HepG2 (cell line): Measurements from ENCODE around the gene HECA. TPM values are rescaled to one million over a fixed set of nuclear protein-coding genes. Genes with fewer than 3 reads are reported as not detected.

Experiments
- ATAC-seq: fragments of 200-7000 bp; cut with Tn5 transposase; 3 replicates; pipeline ENCODE4 v1.9.1; 2020; ENCODE audit warnings: mild to moderate bottlenecking, moderate library complexity
- BruUV-seq: library from RNA; stranded (reverse); fragments of 400-500 nt; replicated peaks from 2 replicates; lab custom pipeline; 2021; lab: Mats Ljungman, UMichigan
- CTCF ChIA-PET: fragments of 300-600 bp; formaldehyde crosslinking; extraction: SDS; loops from one replicate; lab custom pipeline; 2021; ENCODE audit warnings: low total read pairs, inconsistent platforms, low intra/inter-chr PET ratio; lab: Yijun Ruan, JAX
- POLR2A ChIA-PET: fragments of 350-600 bp; sonication (Branson Sonifier 250); formaldehyde crosslinking; loops from one replicate; lab custom pipeline; 2020; ENCODE audit warnings: antibody characterized with exemption, inconsistent platforms; lab: Yijun Ruan, JAX
- DNase-seq: peaks from one replicate; pipeline ENCODE4 v3.0.0-alpha.2; 2015; ENCODE audit warnings: low spot score
- FAIRE-seq: peaks from 3 replicates; lab custom pipeline; 2011; peaks lifted over from hg19 to GRCh38; lab: Jason Lieb, UNC
- H2AFZ ChIP-seq: one replicate; pipeline ENCODE4 v1.6.1; 2011; ENCODE audit warnings: low read length, inconsistent platforms
- H3K27ac ChIP-seq: fragments of 300-600 bp; 3 replicates; pipeline ENCODE4 v1.8.0; 2011; ENCODE audit warnings: mixed run types, mild to moderate bottlenecking, mixed read lengths, low read length, inconsistent platforms; ENCODE audit not compliant: insufficient read depth; ENCODE audit errors: extremely low read length
- H3K27me3 ChIP-seq, 2 experiments: fragments of 200-600 bp in 1 of 2; 2 replicates in 1 of 2; 3 replicates in 1 of 2; pipeline versions ENCODE4 v1.6.0 to v1.8.0; 2011; ENCODE audit warnings: low read length in 2 of 2, mild to moderate bottlenecking in 2 of 2, moderate library complexity in 2 of 2, inconsistent platforms in 1 of 2; ENCODE audit not compliant: insufficient read depth in 2 of 2, control insufficient read depth in 1 of 2
- H3K36me3 ChIP-seq, 2 experiments: fragments of 200-600 bp in 1 of 2; replicated peaks in 1 of 2; 2 replicates in 1 of 2; 3 replicates in 1 of 2; pipeline versions ENCODE4 v1.5.1 to v1.8.0; 2011; ENCODE audit warnings: low read length in 2 of 2, inconsistent platforms in 1 of 2; ENCODE audit not compliant: insufficient read depth in 2 of 2, control insufficient read depth in 1 of 2
- H3K4me1 ChIP-seq: 2 replicates; pipeline ENCODE4 v1.5.1; 2012; ENCODE audit warnings: low read length, inconsistent platforms; ENCODE audit not compliant: insufficient read depth
- H3K4me2 ChIP-seq: 2 replicates; pipeline ENCODE4 v1.6.0; 2011; ENCODE audit warnings: low read depth, low read length, inconsistent platforms
- H3K4me3 ChIP-seq, 3 experiments: fragments of 200-600 bp in 1 of 3; sonication (generic), shearing (Covaris generic) in 1 of 3; replicated peaks in 1 of 3; 2 replicates each; pipeline ENCODE4 v1.5.1; 2011 to 2016; ENCODE audit warnings: low read length in 3 of 3, inconsistent platforms in 2 of 3, low read depth in 2 of 3, mild to moderate bottlenecking in 2 of 3, control low read depth in 1 of 3, mixed read lengths in 1 of 3; ENCODE audit not compliant: insufficient read depth in 1 of 3
- H3K79me2 ChIP-seq: one replicate; pipeline ENCODE4 v1.6.1; 2011; ENCODE audit warnings: low read length, inconsistent platforms; ENCODE audit not compliant: insufficient read depth
- H3K9ac ChIP-seq: 2 replicates; pipeline ENCODE4 v1.6.0; 2011; ENCODE audit warnings: mild to moderate bottlenecking, low read depth, low read length, inconsistent platforms; ENCODE audit not compliant: insufficient read depth
- H3K9me3 ChIP-seq: 2 replicates; pipeline ENCODE4 v1.5.1; 2012; ENCODE audit warnings: mild to moderate bottlenecking, low read length
- H4K20me1 ChIP-seq: 2 replicates; pipeline ENCODE4 v1.6.0; 2011; ENCODE audit warnings: inconsistent platforms, mild to moderate bottlenecking, low read length, moderate library complexity; ENCODE audit not compliant: insufficient read depth
- ASH2L ChIP-seq: fragments of 300-600, 200-600 bp; sonication (generic); IDR thresholded peaks from 2 replicates; pipeline ENCODE4 v1.7.0; 2017; ENCODE audit warnings: low read depth, mild to moderate bottlenecking, moderate library complexity, mixed read lengths, low read length; ENCODE audit not compliant: insufficient read length
- CBX2 ChIP-seq, 2 experiments: fragments of 200-600 bp in 1 of 2; sonication (generic); formaldehyde crosslinking in 1 of 2; IDR thresholded peaks; 2 replicates each; pipeline versions ENCODE4 v1.7.0 to v1.8.1; 2018 to 2022; ENCODE audit warnings: low read depth in 2 of 2, low read length in 1 of 2, mild to moderate bottlenecking in 1 of 2, missing genetic modification reagents in 1 of 2
- EHMT2 ChIP-seq: fragments of 200-600 bp; sonication (generic); IDR thresholded peaks from 2 replicates; pipeline ENCODE4 v1.7.0; 2017; ENCODE audit warnings: antibody characterized with exemption, low read depth, low read length, borderline replicate concordance
- GABPB1 ChIP-seq: IDR thresholded peaks from 2 replicates; pipeline ENCODE4 v1.6.1; 2016; ENCODE audit warnings: mild to moderate bottlenecking, missing genetic modification reagents, moderate library complexity, missing compliant biosample characterization
- IRX3 ChIP-seq: sonication (generic); formaldehyde crosslinking; IDR thresholded peaks from 2 replicates; pipeline ENCODE4 v1.8.1; 2023; ENCODE audit warnings: mild to moderate bottlenecking, low read depth, missing genetic modification reagents, borderline replicate concordance
- MIER2 ChIP-seq: IDR thresholded peaks from 2 replicates; pipeline ENCODE4 v1.6.1; 2016; ENCODE audit warnings: missing biosample characterization, missing genetic modification reagents
- MZF1 ChIP-seq: sonication (generic); formaldehyde crosslinking; IDR thresholded peaks from 2 replicates; pipeline ENCODE4 v1.8.1; 2023; ENCODE audit warnings: mild to moderate bottlenecking, missing genetic modification reagents, borderline replicate concordance
- NFYB ChIP-seq: sonication (generic); formaldehyde crosslinking; IDR thresholded peaks from 2 replicates; pipeline ENCODE4 v1.4.0; 2020; ENCODE audit warnings: missing genetic modification reagents
- PRPF4 ChIP-seq: fragments of 200-400 bp; formaldehyde crosslinking; IDR thresholded peaks from 2 replicates; pipeline ENCODE4 v1.6.1; 2016; ENCODE audit warnings: low read length, low read depth; ENCODE audit not compliant: poor library complexity, severe bottlenecking
- RBM22 ChIP-seq: fragments of 200-400 bp; formaldehyde crosslinking; optimal IDR thresholded peaks from 2 replicates; pipeline ENCODE3; 2017; ENCODE audit warnings: mild to moderate bottlenecking, low read length, moderate library complexity
- RFX1 ChIP-seq: fragments of 450-650 bp; IDR thresholded peaks from 2 replicates; pipeline ENCODE4 v1.6.1; 2017
- SKI ChIP-seq: fragments of 450-650 bp; IDR thresholded peaks from one replicate; pipeline ENCODE4 v1.6.1; 2018; ENCODE audit warnings: mild to moderate bottlenecking; ENCODE audit not compliant: partially characterized antibody
- TCF7 ChIP-seq: sonication (generic); IDR thresholded peaks from 2 replicates; pipeline ENCODE4 v1.6.1; 2016; ENCODE audit warnings: antibody characterized with exemption, low read depth
- TOE1 ChIP-seq: sonication (generic); formaldehyde crosslinking; IDR thresholded peaks from 2 replicates; pipeline ENCODE4 v1.4.0; 2020; ENCODE audit warnings: mild to moderate bottlenecking, missing genetic modification reagents
- WGBS: methylation state at CpG from one replicate; pipeline ENCODE4 v1.1.6; 2017; ENCODE audit warnings: low lambda C conversion rate; 5-methylcytosine and 5-hydroxymethylcytosine counted together
- in situ Hi-C: cut with HindIII; loops from 2 replicates; pipeline ENCODE4 v1.10.0; 2017; ENCODE audit warnings: low pct_unique_long_range_greater_than_20kb; ENCODE audit not compliant: extremely low pct_ligation_motif_present
- intact Hi-C: fragments of 100-400 bp; cut with micrococcal nuclease; formaldehyde crosslinking; loops from one replicate; pipeline ENCODE4 v1.10.0; 2022; ENCODE audit not compliant: unreplicated experiment
- polyA plus RNA-seq, 8 experiments: library from polyadenylated mRNA; depleted of rRNA in 3 of 8; stranded (reverse) in 7 of 8; unstranded in 1 of 8; fragments of >200 nt; fragmentation: Illumina TruSeq in 4 of 8; extraction: Trizol in 4 of 8; gene quantifications; 2 replicates each; pipeline versions ENCODE4 v1.2.1 to v1.2.3, GENCODE V29; 2011 to 2016; ENCODE audit warnings: low read depth in 4 of 8, missing spikeins in 1 of 8, mixed read lengths in 1 of 8; ENCODE audit not compliant: insufficient read depth in 1 of 8
- total RNA-seq, 5 experiments: library from RNA; depleted of rRNA; stranded (reverse); fragments of >200 nt; fragmentation: Illumina TruSeq; extraction: Trizol; gene quantifications; 2 replicates each; pipeline ENCODE4 v1.2.3, GENCODE V29; 2016; ENCODE audit warnings: low read depth in 1 of 5

Gene HECA
- total and polyA plus RNA-seq, 2 of the 13 experiments (the other 11 are each of a cell fraction or from before 2014, with no cell fraction given) = 0.18 to 0.49 TPM

GRCh38 chr6:139143111-139143510 lies 8.2 kb downstream of the HECA start (continued):
- TF ChIP-seq GABPB1 (CRISPR knock-in tag) (no peak), CBX2 (IDR thresholded peaks at IDR 0.05; ENCODE audit: low read depth, low read length) (no peak), CBX2 (CRISPR knock-in tag; IDR thresholded peaks at IDR 0.05; ENCODE audit: low read depth) (no peak), RBM22 (no peak)

GRCh38 chr6:139144490-139145085 lies 9.7 kb downstream of the HECA start:
- Histone ChIP-seq H3K4me2 (no peak overlapping the region), H3K9me3 (no peaks in the 10 kb centered on the region), H3K79me2 (no peaks in the 10 kb centered on the region), H3K27me3 (peaks cover 0 to 2% of the 10 kb centered on the region in 2 experiments; a peak in 1 of 5 replicates), H3K4me3 (no peak overlapping the region), H3K27ac (no peak overlapping the region)
- no peak for ATAC-seq
- POLR2A ChIA-PET = no interaction called here
- no TSS peak for BruUV-seq
- no peak for TF ChIP-seq MIER2 (CRISPR knock-in tag)
- TF ChIP-seq TCF7 = no peak
- no peak for TF ChIP-seq NFYB (CRISPR knock-in tag)
- TF ChIP-seq ASH2L = no peak
- no peak for TF ChIP-seq MZF1
- TF ChIP-seq EHMT2 = no peak
- no peak for TF ChIP-seq SKI
- TF ChIP-seq IRX3 (CRISPR knock-in tag) = no peak
- no peak for TF ChIP-seq PRPF4
- TF ChIP-seq RFX1 = no peak
- TF ChIP-seq TOE1 = no peak
- TF ChIP-seq, all 625 proteins: peak for 0
- Histone ChIP-seq H3K4me1 (no peaks in the 10 kb centered on the region), H3K36me3 (no peaks in the 10 kb centered on the region), H4K20me1 (no peaks in the 10 kb centered on the region), H2AFZ (no peak overlapping the region), H3K9ac (no peak overlapping the region)
- CTCF ChIA-PET = no interaction called here
- intact Hi-C loops = no loop called here
- WGBS = 36% methylated on average over 4 of the region's 4 CpGs
- FAIRE-seq (no peak), DNase-seq (no peak)
- in situ Hi-C loops = no loop called here
